Right lobe of liver (tissue), 6 donors: ENCODE measurements around the gene HMGCS1. TPM values are rescaled to one million over a fixed set of nuclear protein-coding genes. Genes with fewer than 3 reads are reported as not detected.

ENCODE experiments used
- ATAC-seq, 4 donors: fragments of 200-7000 bp; cut with Tn5 transposase; one replicate each; pipeline ENCODE4 v1.9.1; 2020; ENCODE audit warnings: mild to moderate bottlenecking in 4 of 4, moderate library complexity in 4 of 4
- DNase-seq, 3 donors: peaks; one replicate each; pipeline ENCODE4 v3.0.0-alpha.2; 2020
- H3K27ac ChIP-seq, 3 donors: fragments of 200-600 bp; one replicate each; pipeline ENCODE4 v1.8.0; 2022
- H3K27me3 ChIP-seq, 2 donors: fragments of 200-600 bp; one replicate each; pipeline ENCODE4 v1.8.0; 2022
- H3K36me3 ChIP-seq, 4 donors: fragments of 200-600 bp; sonication (generic) in 1 of 4; one replicate each; pipeline versions ENCODE4 v1.5.1 to v1.8.0; 2017 to 2022; ENCODE audit warnings: control low read depth in 1 of 4
- H3K4me1 ChIP-seq, 4 donors: fragments of 200-600 bp; sonication (generic) in 1 of 4; one replicate each; pipeline versions ENCODE4 v1.5.1 to v1.8.0; 2017 to 2022; ENCODE audit warnings: control low read depth in 1 of 4
- H3K4me3 ChIP-seq, 3 donors: fragments of 200-600 bp; one replicate each; pipeline ENCODE4 v1.8.0; 2022
- H3K9me3 ChIP-seq, 4 donors: fragments of 200-600 bp; sonication (generic) in 1 of 4; one replicate each; pipeline versions ENCODE4 v1.5.1 to v1.8.0; 2017 to 2022; ENCODE audit warnings: control low read depth in 1 of 4
- CTCF ChIP-seq, 4 donors: fragments of 200-600 bp in 3 of 4; fragments of 450-650 bp in 1 of 4; IDR thresholded peaks; one replicate each; pipeline versions ENCODE4 v1.5.1 to v1.8.0; 2016 to 2022; ENCODE audit warnings: antibody characterized with exemption in 4 of 4, mild to moderate bottlenecking in 2 of 4
- POLR2A ChIP-seq: fragments of 450-650 bp; IDR thresholded peaks from one replicate; pipeline ENCODE4 v1.6.1; 2017; ENCODE audit warnings: antibody characterized with exemption, mild to moderate bottlenecking
- WGBS: methylation state at CpG from one replicate; pipeline ENCODE4 v1.1.6; 2018; ENCODE audit warnings: low coverage, low lambda C conversion rate; ENCODE audit not compliant: insufficient coverage; ENCODE audit errors: missing lambda C conversion rate; 5-methylcytosine and 5-hydroxymethylcytosine counted together
- intact Hi-C, 2 donors: fragments of 100-400 bp; cut with DNase I; formaldehyde crosslinking; loops; one replicate each; pipeline versions ENCODE4 v1.11.2 to v1.14.1; 2022
- total RNA-seq, 6 experiments: library from RNA; depleted of rRNA in 2 of 6; stranded (reverse); fragments of >200 nt in 2 of 6; fragmentation: NEBNext Ultra II Directional in 3 of 6; extraction: Animal tissue kit (Norgen Biotek cat#: 25700) in 3 of 6; gene quantifications; one replicate each; pipeline versions ENCODE4 v1.1.0 to v1.2.4, GENCODE V29; 2016 to 2023
- donor health status: DM: no; HTN: yes; CAD: no.
- donor health status: DM: no; HTN: no; CAD: no.
- donor health status: DM: no; HTN: no; CAD: no.
- donor health status: DM: no; HTN: yes; CAD: no.
- donor health status: DM: no; HTN: yes; CAD: no.

HMGCS1 gene
- total RNA-seq, 6 experiments from 2014 or later, result 27.9 to 341 (median 62.0) TPM

- no peak for ATAC-seq
- 73% methylated on average over 8 of the region's 8 CpGs for WGBS
- intact Hi-C loops, result no loop called here
- no peaks in the 10 kb centered on the region for H3K36me3 ChIP-seq
- H3K9me3 ChIP-seq, result no peaks in the 10 kb centered on the region
- peak overlapping the region in 2 of 3 donors; percentile 71 to 79 for H3K27ac ChIP-seq
- no peak overlapping the region for H3K4me3 ChIP-seq
- H3K27me3 ChIP-seq, result no peaks in the 10 kb centered on the region
- TF ChIP-seq CTCF (IDR thresholded peaks at IDR 0.05), result no peak
- H3K4me1 ChIP-seq, result peaks cover 0 to 25% (median 5%) of the 10 kb centered on the region in 4 donors
- no peak for DNase-seq
Measured at GRCh38 chr5:43315263-43315662, 2.1 kb upstream of the HMGCS1 start.

GRCh38 chr5:43314724-43315123 is 1.5 kb upstream of the HMGCS1 start:
- no peaks in the 10 kb centered on the region for H3K27me3 ChIP-seq
- DNase-seq, result no peak
- peak overlapping the region in 2 of 3 donors; percentile 71 to 79 for H3K27ac ChIP-seq
- H3K9me3 ChIP-seq, result no peaks in the 10 kb centered on the region
- TF ChIP-seq CTCF (IDR thresholded peaks at IDR 0.05) (no peak), POLR2A (no peak)
- no peak overlapping the region for H3K4me3 ChIP-seq
- intact Hi-C loops, result no loop called here
- ATAC-seq, result no peak
- 32% methylated on average over 6 of the region's 6 CpGs for WGBS
- H3K4me1 ChIP-seq, result peaks cover 0 to 30% (median 8%) of the 10 kb centered on the region in 4 donors
- H3K36me3 ChIP-seq, result no peaks in the 10 kb centered on the region

GRCh38 chr5:43313854-43314457 is 744 bp upstream of the HMGCS1 start:
- no peaks in the 10 kb centered on the region for H3K36me3 ChIP-seq

GRCh38 chr5:43312699-43313034 is 545 bp downstream of the HMGCS1 start:
- Histone ChIP-seq H3K4me3 (peak overlapping the region; percentile 87 to 89 (median 87)), H3K9me3 (no peaks in the 10 kb centered on the region), H3K27ac (peak overlapping the region; percentile 94 to 95 (median 95)), H3K36me3 (no peaks in the 10 kb centered on the region), H3K4me1 (peaks cover 0 to 42% (median 13%) of the 10 kb centered on the region in 4 donors), H3K27me3 (no peaks in the 10 kb centered on the region)
- ATAC-seq (peak in 2 of 4 donors; percentile 1 to 3), DNase-seq (no peak)
- under 1% methylated on average over 9 of the region's 9 CpGs for WGBS
- intact Hi-C loops, result no loop called here
- TF ChIP-seq CTCF (IDR thresholded peaks at IDR 0.05) (no peak), POLR2A (no peak)

More at GRCh38 chr5:43313854-43314457, 744 bp upstream of the HMGCS1 start:
- no peak for TF ChIP-seq CTCF (IDR thresholded peaks at IDR 0.05)
- TF ChIP-seq POLR2A, result no peak
- Histone ChIP-seq H3K27ac (peak overlapping the region; percentile 60 to 79 (median 71)), H3K4me1 (peaks cover 0 to 38% (median 9%) of the 10 kb centered on the region in 4 donors), H3K9me3 (no peaks in the 10 kb centered on the region), H3K4me3 (peak overlapping the region in 2 of 3 donors; percentile 28 to 43), H3K27me3 (no peaks in the 10 kb centered on the region)
- no peak for ATAC-seq
- 16% methylated on average over 8 of the region's 8 CpGs for WGBS
- DNase-seq, result no peak
- intact Hi-C loops, result no loop called here
